Neural progenitor cell (in vitro differentiated cells): ENCODE data around the gene PTPRA.

Source experiments
- CTCF ChIP-seq: fragments of 200-600 bp; sonication (generic); IDR thresholded peaks from 2 replicates; pipeline ENCODE4 v1.5.1; 2017; ENCODE audit warnings: antibody characterized with exemption, mild to moderate bottlenecking
- EZH2 ChIP-seq: fragments of 200-600 bp; sonication (generic); IDR thresholded peaks from 2 replicates; pipeline ENCODE4 v1.6.1; 2017; ENCODE audit warnings: antibody characterized with exemption, mild to moderate bottlenecking, moderate library complexity
- EZH2phosphoT487 ChIP-seq: fragments of 200-600 bp; sonication (generic); IDR thresholded peaks from 2 replicates; pipeline ENCODE4 v1.6.1; 2017; ENCODE audit warnings: antibody characterized with exemption

GRCh38 chr20:3071266-3071609 lies 198.0 kb downstream of the PTPRA start:
- TF ChIP-seq CTCF: no peak
- TF ChIP-seq EZH2: no peak
- no peak for TF ChIP-seq EZH2phosphoT487
